Endothelial cell of umbilical vein (primary cell): ENCODE results near the gene OXSR1. TPM values are rescaled to one million over a fixed set of nuclear protein-coding genes. Genes with fewer than 3 reads are reported as not detected.

Experiments
- BruUV-seq: library from RNA; stranded (reverse); fragments of 400-500 nt; replicated peaks from 2 replicates; lab custom pipeline; 2021; lab: Mats Ljungman, UMichigan
- CTCF ChIA-PET: fragments of 300-600, 350-600 bp; sonication (Branson Sonifier 250); formaldehyde crosslinking; loops from one replicate; lab custom pipeline; 2021; ENCODE audit warnings: antibody characterized with exemption, inconsistent platforms; lab: Charles Lee
- POLR2A ChIA-PET: fragments of 300-600, 350-600 bp; sonication (Branson Sonifier 250); formaldehyde crosslinking; loops from one replicate; lab custom pipeline; 2021; ENCODE audit warnings: antibody characterized with exemption, inconsistent platforms; lab: Charles Lee
- DNase-seq: peaks from one replicate; pipeline ENCODE4 v3.0.0-alpha.2; 2011; ENCODE audit warnings: low read depth, low spot score
- FAIRE-seq: peaks from 2 replicates; lab custom pipeline; 2011; peaks lifted over from hg19 to GRCh38; lab: Jason Lieb, UNC
- H2AFZ ChIP-seq: 2 replicates; pipeline ENCODE4 v1.6.0; 2012; ENCODE audit warnings: low read depth, low read length, control low read depth, inconsistent platforms
- H3K27ac ChIP-seq: 2 replicates; pipeline ENCODE4 v1.5.1; 2011; ENCODE audit warnings: low read depth, mild to moderate bottlenecking, control low read depth, low read length, moderate library complexity; ENCODE audit not compliant: insufficient read depth
- H3K27me3 ChIP-seq, 2 experiments: 2 replicates each; pipeline versions ENCODE4 v1.6.0 to v1.6.1; 2011; ENCODE audit warnings: low read length in 2 of 2, mixed read lengths in 1 of 2; ENCODE audit not compliant: control insufficient read depth in 2 of 2, insufficient read depth in 2 of 2
- H3K36me3 ChIP-seq, 2 experiments: 2 replicates in 1 of 2; 3 replicates in 1 of 2; pipeline ENCODE4 v1.5.1; 2011; ENCODE audit warnings: low read length in 2 of 2, mild to moderate bottlenecking in 1 of 2, moderate library complexity in 1 of 2; ENCODE audit not compliant: control insufficient read depth in 2 of 2, insufficient read depth in 2 of 2; ENCODE audit errors: extremely low read depth in 1 of 2
- H3K4me1 ChIP-seq: 3 replicates; pipeline ENCODE4 v1.5.1; 2011; ENCODE audit warnings: mild to moderate bottlenecking, low read length; ENCODE audit not compliant: control insufficient read depth, insufficient read depth; ENCODE audit errors: extremely low read depth
- H3K4me2 ChIP-seq: 2 replicates; pipeline ENCODE4 v1.6.1; 2011; ENCODE audit warnings: low read length, control low read depth, mixed read lengths; ENCODE audit not compliant: insufficient read depth
- H3K4me3 ChIP-seq, 3 experiments: fragments of 200-600 bp in 1 of 3; sonication (generic), shearing (Covaris generic) in 1 of 3; replicated peaks in 1 of 3; 2 replicates each; pipeline ENCODE4 v1.5.1; 2011 to 2016; ENCODE audit warnings: control low read depth in 3 of 3, low read length in 3 of 3, mild to moderate bottlenecking in 2 of 3, inconsistent platforms in 1 of 3, low read depth in 1 of 3, moderate library complexity in 1 of 3; ENCODE audit not compliant: insufficient read depth in 1 of 3
- H3K79me2 ChIP-seq: 2 replicates; pipeline ENCODE4 v1.6.0; 2012; ENCODE audit warnings: low read length, inconsistent platforms; ENCODE audit not compliant: control insufficient read depth, insufficient read depth
- H3K9ac ChIP-seq: replicated peaks from 2 replicates; pipeline ENCODE3; 2011; ENCODE audit warnings: low read length, control low read depth; ENCODE audit not compliant: insufficient read depth; ENCODE audit errors: extremely low read depth
- H3K9me1 ChIP-seq: replicated peaks from 3 replicates; pipeline ENCODE4 v1.6.0; 2011; ENCODE audit warnings: mild to moderate bottlenecking, low read length; ENCODE audit not compliant: control insufficient read depth, insufficient read depth; ENCODE audit errors: extremely low read depth
- H3K9me3 ChIP-seq: replicated peaks from 2 replicates; pipeline ENCODE4 v1.5.1; 2012; ENCODE audit warnings: low read length, inconsistent platforms; ENCODE audit not compliant: control insufficient read depth, insufficient read depth
- H4K20me1 ChIP-seq: replicated peaks from 2 replicates; pipeline ENCODE3; 2011; ENCODE audit warnings: mild to moderate bottlenecking, low read length; ENCODE audit not compliant: control insufficient read depth, insufficient read depth; ENCODE audit errors: extremely low read depth
- CTCF ChIP-seq, 2 donors: IDR thresholded peaks; 1 replicate in 1 of 2; 2 replicates in 1 of 2; pipeline ENCODE4 v1.5.1; 2011; ENCODE audit warnings: low read length in 2 of 2, mild to moderate bottlenecking in 2 of 2, moderate library complexity in 2 of 2, control low read depth in 1 of 2, inconsistent platforms in 1 of 2, low read depth in 1 of 2; ENCODE audit not compliant: insufficient read depth in 1 of 2; ENCODE audit errors: extremely low read depth in 1 of 2
- EZH2 ChIP-seq: IDR thresholded peaks from 2 replicates; pipeline ENCODE4 v1.6.1; 2012; ENCODE audit warnings: borderline replicate concordance, low read depth, mild to moderate bottlenecking, moderate library complexity, low read length, inconsistent platforms; ENCODE audit not compliant: severe bottlenecking
- FOS ChIP-seq: IDR thresholded peaks from 2 replicates; pipeline ENCODE4 v1.6.1; 2011; ENCODE audit warnings: mild to moderate bottlenecking, low read length, moderate library complexity, borderline replicate concordance; ENCODE audit not compliant: insufficient read depth
- GATA2 ChIP-seq: IDR thresholded peaks from 2 replicates; pipeline ENCODE4 v1.7.0; 2011; ENCODE audit warnings: low read depth, mild to moderate bottlenecking, moderate library complexity, mixed read lengths, low read length; ENCODE audit not compliant: insufficient read length, insufficient read depth
- JUN ChIP-seq: IDR thresholded peaks from 2 replicates; pipeline ENCODE4 v1.6.1; 2011; ENCODE audit warnings: borderline replicate concordance, low read depth; ENCODE audit not compliant: insufficient read length, insufficient read depth
- MAX ChIP-seq: IDR thresholded peaks from 2 replicates; pipeline ENCODE4 v1.6.1; 2011; ENCODE audit not compliant: insufficient read depth, insufficient read length
- MYC ChIP-seq: IDR thresholded peaks from one replicate; pipeline ENCODE4 v1.6.1; 2011; ENCODE audit warnings: mild to moderate bottlenecking, low read depth, low read length
- POLR2A ChIP-seq: IDR thresholded peaks from 2 replicates; pipeline ENCODE4 v1.6.1; 2012; ENCODE audit warnings: low read depth, mild to moderate bottlenecking, control low read depth, low read length
- POLR2AphosphoS5 ChIP-seq: IDR thresholded peaks from 2 replicates; pipeline ENCODE4 v1.6.1; 2012; ENCODE audit warnings: low read depth, mild to moderate bottlenecking, control low read depth, low read length, moderate library complexity; ENCODE audit not compliant: insufficient read depth
- dilution Hi-C: fragments of 300-500 bp; cut with MboI; formaldehyde crosslinking; loops from one replicate; pipeline ENCODE4 v1.15.0; 2019; ENCODE audit warnings: low sequenced_read_pairs; ENCODE audit not compliant: extremely low pct_ligation_motif_present
- intact Hi-C: fragments of 100-400 bp; cut with micrococcal nuclease; formaldehyde crosslinking; loops from one replicate; pipeline ENCODE4 v1.10.0; 2022
- polyA plus RNA-seq, 4 experiments: library from polyadenylated mRNA; depleted of rRNA in 3 of 4; stranded (reverse) in 3 of 4; unstranded in 1 of 4; fragments of >200 nt; gene quantifications; 2 replicates each; pipeline versions ENCODE4 v1.2.1 to v1.2.3, GENCODE V29; 2011 to 2012; ENCODE audit warnings: missing spikeins in 1 of 4
- total RNA-seq: library from RNA; stranded (reverse); gene quantifications from 2 replicates; pipeline ENCODE4 v1.2.3, GENCODE V29; 2021

OXSR1 gene
- total and polyA plus RNA-seq, 2 donors (not counting 3 experiments of a cell fraction or from before 2014, with no cell fraction given) = 15.1 to 32.9 TPM

GRCh38 chr3:38170722-38171121, 5.4 kb downstream of the OXSR1 start:
- no peak overlapping the region for H3K27ac ChIP-seq
- H3K9ac ChIP-seq = no peak overlapping the region
- H3K4me2 ChIP-seq = no peak overlapping the region
- H3K36me3 ChIP-seq = no peaks in the 10 kb centered on the region
- intact Hi-C loops = no loop called here
- DNase-seq (no peak), FAIRE-seq (no peak)
- no peaks in the 10 kb centered on the region for H3K9me3 ChIP-seq
- H3K79me2 ChIP-seq = peaks cover 82% of the 10 kb centered on the region
- H3K4me3 ChIP-seq = no peak overlapping the region
- BruUV-seq = no TSS peak
- TF ChIP-seq EZH2 (no peak), GATA2 (no peak), JUN (no peak), MYC (no peak), FOS (no peak), MAX (no peak), POLR2AphosphoS5 (no peak), POLR2A (no peak), CTCF (IDR thresholded peaks at IDR 0.05; ENCODE audit: extremely low read depth in 1 of 2, insufficient read depth in 1 of 2, low read depth in 1 of 2, low read length in 2 of 2) (no peak)
- H3K9me1 ChIP-seq = no peaks in the 10 kb centered on the region
- peaks cover 4% of the 10 kb centered on the region for H3K4me1 ChIP-seq
- CTCF ChIA-PET = interaction anchor here (1.8 kb wide), 1 partner anchor 76 kb away, joined by 5 read pairs; no protein-coding TSS in a partner anchor
- H4K20me1 ChIP-seq = no peaks in the 10 kb centered on the region
- H2AFZ ChIP-seq = no peak overlapping the region
- dilution Hi-C loops = no loop called here
- POLR2A ChIA-PET = no interaction called here
- H3K27me3 ChIP-seq = no peaks in the 10 kb centered on the region
